Left cardiac atrium (tissue), 4 donors: ENCODE results near the gene FLRT3. TPM values are rescaled to one million over a fixed set of nuclear protein-coding genes. Genes with fewer than 3 reads are reported as not detected.

Experiments
- ATAC-seq, 2 donors: fragments of 200-7000 bp; cut with Tn5 transposase; one replicate each; pipeline ENCODE4 v1.9.1; 2020; ENCODE audit warnings: mild to moderate bottlenecking in 2 of 2, moderate library complexity in 2 of 2
- DNase-seq: peaks from one replicate; pipeline ENCODE4 v3.0.0-alpha.2; 2020
- intact Hi-C, 2 donors: fragments of 100-400 bp; cut with DNase I; formaldehyde crosslinking; loops; one replicate each; pipeline versions ENCODE4 v1.14.1 to v1.15.1; 2022 to 2023
- total RNA-seq, 2 donors: library from RNA; stranded (reverse); fragmentation: NEBNext Ultra II Directional; extraction: Animal tissue kit (Norgen Biotek cat#: 25700); gene quantifications; one replicate each; pipeline ENCODE4 v1.2.1, GENCODE V29; 2021
- donor health status: DM: no; HTN: yes; CAD: no.
- donor health status: DM: no; HTN: yes; CAD: no; lungs with severe emphysema.
- donor health status: DM: yes; HTN: yes; CAD: no.
- donor health status: Dilated cardiomyopathy.

The FLRT3 gene
- total RNA-seq, 2 donors from 2014 or later = 2.4 to 3.1 TPM

DNA sequence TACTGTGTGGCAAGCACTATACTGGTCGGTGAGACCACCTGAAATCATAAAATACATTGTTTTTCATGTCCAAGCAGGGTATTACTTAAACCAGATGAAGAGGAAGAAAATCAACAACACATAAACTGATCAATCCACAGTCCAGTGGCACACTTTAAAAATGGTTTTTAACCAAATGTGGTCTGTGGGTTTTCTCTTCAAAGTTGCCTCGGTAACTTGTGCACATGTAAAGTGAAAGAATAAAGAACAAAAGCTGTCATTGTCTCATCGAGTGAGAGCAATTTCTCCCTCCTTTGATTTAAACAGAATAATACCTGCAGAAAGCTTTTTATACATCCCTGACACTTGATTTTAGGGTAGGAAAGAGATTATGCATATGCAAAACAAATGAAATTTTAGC, 3.7 kb downstream of the FLRT3 start:
- intact Hi-C loops = no loop called here
- DNase-seq = no peak
- ATAC-seq = no peak

DNA sequence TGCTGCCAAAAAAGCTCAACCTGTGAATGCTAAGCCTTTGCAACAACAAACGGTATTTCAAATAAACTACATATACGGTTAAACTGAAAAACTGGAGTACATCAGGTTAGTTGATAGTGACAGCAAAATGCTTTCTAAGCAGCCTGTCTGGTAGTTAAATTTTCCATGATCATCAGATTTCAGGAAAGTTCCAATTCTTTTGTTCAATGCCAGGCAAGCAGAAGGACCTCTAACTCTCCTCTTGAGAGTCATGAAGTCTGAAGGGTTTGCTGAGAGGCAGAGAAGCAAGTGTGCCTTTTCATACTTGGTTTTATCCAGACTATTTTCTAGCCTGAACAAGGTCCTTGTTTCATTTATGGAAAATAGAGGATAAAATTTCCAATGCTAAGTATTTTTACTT, 4.5 kb downstream of the FLRT3 start:
- ATAC-seq = no peak
- intact Hi-C loops = no loop called here
- no peak for DNase-seq

DNA sequence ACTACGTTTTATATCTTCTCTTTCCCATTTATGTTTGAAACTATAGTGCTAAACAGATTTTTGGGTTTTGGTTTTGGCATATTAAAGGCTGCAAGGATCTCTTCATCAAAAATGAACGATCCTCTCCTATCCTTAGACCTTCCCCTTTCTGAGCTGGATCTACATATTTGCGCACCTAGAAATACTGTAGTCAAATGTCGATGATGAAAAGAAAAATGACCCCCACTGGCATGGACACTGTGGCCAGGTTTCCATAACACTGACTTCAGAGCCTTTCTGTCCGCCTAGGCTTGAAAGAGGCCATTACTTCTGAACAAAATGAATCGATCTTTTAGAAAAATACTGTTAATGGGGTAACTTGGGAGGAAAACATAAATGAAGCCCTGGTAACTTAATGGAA, 5.8 kb downstream of the FLRT3 start:
- DNase-seq (no peak), ATAC-seq (no peak)
- intact Hi-C loops = no loop called here

DNA sequence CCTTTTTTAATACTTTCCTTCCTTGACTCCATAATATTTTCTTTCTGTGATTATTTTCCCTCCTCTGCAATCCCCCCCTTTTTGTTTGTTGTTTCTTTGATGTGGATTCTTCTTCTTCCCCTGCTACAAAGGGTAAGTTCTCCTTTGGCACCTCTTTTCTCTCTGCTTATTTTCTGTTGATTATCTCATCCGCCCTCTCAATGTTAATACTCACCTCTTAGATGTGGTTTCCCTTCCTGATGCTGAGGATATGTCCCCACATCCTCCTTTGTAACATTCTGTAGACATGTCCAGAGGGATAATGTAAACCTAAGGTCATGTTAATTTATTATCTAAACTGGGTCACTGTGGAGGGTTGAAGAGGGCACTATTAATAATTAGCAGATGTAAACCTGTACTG, 17.7 kb downstream of the FLRT3 start:
- DNase-seq = no peak
- no peak for ATAC-seq
- intact Hi-C loops = no loop called here

DNA sequence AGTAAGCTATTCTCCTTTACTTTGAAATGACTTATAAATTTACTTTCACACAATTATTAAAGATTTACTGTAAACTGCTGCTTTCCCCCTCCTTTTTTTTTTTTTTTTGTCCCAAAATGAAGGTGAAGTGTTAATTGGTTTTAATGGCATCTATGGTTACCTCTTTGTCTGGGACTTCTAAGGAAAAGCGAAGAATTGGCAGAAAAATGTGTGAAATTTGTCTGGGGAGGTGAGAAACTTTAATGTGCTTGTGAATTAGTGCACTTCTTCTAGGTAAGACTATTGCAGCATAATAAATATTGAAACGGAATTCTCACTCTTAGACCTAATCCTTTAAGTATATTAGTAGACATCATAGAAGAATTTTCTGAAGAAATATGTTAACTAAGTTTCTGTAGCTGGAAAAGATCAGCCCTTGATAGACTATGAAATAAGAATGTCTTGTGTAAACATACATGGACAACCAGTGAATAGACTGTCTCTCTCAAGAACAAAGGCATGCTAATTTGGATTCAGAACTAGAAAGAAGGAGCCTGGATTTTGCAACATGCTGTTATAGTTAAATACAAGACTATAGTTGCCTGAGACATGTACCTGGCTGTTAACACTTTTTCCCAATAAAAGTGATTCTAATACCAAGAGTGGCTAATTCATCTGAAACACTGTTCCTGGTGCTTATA, 23.9 kb downstream of the FLRT3 start:
- DNase-seq = no peak
- ATAC-seq = no peak
- intact Hi-C loops = no loop called here

DNA sequence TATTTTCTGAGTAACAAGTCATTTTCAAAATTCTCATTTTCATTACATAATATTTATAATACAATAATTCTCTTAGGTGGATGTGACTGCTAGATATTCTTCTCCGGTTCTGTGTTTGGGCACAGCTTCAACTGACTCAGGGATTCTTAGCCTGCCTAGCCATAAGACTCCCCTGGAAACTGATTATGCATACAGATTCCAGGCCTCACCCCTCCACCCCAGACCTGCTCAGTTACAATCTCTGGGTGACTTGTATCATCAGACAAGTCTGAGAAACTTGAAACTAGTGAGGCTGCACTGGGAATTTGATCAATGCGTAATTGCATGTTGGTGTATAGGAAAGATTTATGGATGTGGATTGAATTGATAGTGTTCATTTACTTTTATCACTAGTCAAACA, 25.4 kb downstream of the FLRT3 start:
- no peak for DNase-seq
- no peak for ATAC-seq
- intact Hi-C loops = no loop called here

DNA sequence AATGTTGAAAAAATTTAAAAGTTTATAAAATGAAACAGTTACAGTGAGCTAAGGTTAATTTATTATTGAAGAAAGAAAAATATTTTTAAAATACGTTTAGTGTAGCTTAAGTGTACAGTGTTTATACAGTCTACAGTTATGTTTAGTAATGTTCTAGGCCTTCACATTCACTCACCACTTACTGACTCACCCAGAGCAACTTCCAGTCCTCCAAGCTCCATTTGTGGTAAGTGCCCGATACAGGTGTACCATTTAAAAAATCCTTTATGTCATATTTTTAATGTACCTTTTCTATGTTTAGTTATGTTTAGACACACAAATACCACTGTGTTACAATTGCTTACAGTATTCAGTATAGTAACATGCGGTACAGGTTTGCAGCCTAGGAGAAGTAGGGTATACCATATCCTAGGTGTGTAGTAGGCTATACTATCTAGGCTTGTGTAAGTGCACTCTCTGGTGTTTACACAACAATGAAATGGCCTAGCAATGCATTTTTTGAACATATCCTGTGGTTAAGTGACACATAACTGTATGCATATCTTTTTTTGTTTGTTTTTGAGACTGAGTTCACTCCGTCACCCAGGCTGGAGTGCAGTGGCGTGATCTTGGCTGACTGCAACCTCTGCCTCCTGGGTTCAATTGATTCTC, 26.3 kb downstream of the FLRT3 start:
- intact Hi-C loops = no loop called here
- DNase-seq = no peak
- no peak for ATAC-seq

DNA sequence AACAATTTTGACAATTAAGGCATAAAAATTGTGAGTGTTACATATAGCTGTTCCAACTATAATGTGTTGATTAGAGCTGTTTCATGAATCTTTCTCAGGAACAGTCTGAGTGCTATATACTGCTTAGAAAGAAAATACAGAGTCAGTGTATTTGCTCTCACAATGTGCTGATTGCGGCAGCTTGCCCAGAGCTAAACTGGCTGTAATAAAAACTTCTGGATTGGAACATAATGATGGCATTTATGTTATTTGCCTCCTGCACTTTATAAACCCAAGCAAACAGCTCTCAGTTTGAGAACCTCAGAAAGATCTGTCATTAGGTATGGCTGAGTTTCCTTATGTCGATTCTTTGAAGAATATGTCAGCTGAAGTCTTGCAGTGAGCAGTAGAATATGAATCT, 29.5 kb downstream of the FLRT3 start:
- ATAC-seq (no peak), DNase-seq (no peak)
- intact Hi-C loops = no loop called here

DNA sequence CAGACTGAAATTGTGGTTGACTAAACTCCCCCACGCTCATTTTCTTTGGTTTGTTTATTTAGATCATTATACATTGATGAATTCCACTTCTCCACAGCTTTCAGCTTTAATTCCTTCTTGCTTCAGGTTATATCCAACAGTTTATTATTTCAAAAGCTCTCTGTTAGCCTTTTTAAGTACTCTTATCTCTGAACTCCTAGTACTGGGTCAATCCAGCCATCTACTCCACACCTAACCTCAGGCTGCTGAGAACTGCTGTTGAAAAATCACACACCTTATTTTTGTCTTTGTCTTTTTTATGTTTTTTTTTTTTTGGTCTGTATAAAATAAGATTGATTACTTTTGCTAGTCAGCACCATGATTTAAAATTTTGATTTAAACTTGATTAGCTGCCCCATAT, 32.9 kb downstream of the FLRT3 start:
- DNase-seq = no peak
- intact Hi-C loops = no loop called here
- no peak for ATAC-seq

DNA sequence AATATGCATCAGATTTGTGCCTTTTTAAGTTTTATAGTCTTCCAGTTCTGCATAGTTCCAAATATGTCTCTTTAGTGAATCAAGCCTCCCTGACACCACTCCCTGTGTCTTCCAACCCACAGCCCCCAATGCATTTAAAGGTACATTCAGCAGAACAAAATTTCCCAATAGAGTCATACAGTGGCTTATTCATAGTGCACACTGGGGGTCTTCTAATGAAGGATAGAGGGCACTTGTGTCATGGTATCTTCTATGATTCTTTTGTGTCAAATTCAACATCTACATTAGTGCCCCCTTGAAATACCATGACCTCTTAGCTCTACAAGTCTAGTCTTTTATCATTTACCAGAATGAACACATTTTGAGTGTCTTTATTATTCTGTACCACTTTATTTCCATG, 33.8 kb downstream of the FLRT3 start:
- intact Hi-C loops = no loop called here
- ATAC-seq (no peak), DNase-seq (no peak)

DNA sequence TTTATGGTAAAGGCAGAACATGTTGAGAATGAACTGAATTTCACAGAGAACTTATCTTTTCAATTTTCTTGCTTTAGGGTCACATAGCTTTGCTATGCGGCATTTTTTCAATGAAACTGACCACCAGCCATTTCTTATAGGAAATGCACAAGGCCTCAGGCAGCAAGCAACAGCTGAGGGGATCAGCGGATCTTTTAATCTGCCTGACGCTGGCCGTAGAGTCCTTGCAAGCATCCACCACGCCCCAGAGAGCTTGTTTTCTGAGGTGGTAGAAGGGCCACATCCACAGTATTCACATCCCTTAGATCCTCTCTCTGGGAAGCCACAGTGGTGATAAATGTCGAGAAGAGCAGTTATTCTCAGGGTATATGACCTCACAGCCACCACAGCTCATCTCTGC, 34.3 kb downstream of the FLRT3 start:
- intact Hi-C loops = no loop called here
- ATAC-seq (no peak), DNase-seq (no peak)

DNA sequence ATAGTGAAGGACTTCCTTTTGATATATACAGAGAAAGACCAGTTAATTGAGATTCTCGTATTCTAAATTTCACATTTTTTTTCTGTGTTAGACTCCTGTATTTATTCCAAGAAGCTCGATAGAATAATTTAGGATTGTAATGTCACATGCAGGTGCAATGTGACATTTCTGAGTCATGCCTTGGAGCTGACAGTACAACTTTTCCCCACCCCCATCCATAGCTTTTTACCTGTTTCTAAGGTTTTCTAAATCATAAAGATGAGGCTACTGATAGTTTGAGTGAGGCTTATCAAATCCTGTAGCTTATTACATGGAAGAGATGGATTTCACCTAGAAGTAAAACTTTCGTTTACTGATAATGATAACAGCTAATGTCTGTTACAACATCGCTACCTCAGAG, 37.6 kb downstream of the FLRT3 start:
- DNase-seq (no peak), ATAC-seq (no peak)
- intact Hi-C loops = no loop called here

DNA sequence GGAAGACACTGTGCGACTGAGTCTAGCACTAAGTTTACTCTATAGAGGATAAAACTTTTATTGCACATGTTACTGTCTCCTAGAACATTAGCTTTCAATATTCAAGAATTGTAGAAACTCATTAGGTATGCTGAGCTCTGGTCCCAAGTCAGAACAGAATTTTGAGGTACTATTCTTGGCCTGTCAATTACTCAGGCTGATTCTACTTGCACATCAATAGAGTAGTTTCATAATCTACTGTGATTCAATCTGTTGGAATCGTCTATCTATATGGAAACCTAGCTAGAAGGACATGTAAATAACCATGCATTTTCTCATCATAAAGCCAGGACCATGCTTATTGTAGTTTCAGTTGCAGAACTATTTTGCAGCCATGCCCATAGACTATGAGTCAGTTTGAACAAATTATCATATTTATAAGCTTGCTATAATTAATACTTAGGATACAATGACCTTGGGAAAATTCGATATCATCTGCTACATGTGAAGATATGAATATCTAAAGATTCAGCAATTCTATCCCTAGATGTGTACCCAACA, 41.6 kb downstream of the FLRT3 start:
- intact Hi-C loops = no loop called here
- no peak for ATAC-seq

DNA sequence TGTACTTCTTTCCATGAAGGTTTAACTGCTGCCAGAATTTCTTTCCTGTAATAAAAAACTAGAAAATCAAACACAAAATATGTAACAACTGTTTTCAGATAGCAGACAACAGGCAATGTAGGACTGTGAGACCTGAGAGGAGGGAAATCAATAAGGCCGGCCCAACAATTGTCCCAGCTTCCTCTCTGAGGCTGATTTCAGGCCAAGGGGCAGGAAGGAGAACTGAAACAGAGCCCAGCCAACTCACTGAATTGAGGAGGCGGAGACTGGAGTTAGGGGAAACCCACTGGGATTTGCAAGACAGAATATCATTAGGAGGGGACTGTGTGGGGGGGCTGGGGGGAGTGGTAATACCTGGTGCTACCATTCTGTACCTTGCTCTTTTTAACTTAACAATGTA, 42.2 kb downstream of the FLRT3 start:
- intact Hi-C loops = no loop called here
- no peak for ATAC-seq

More for the DNA sequence above, 41.6 kb downstream of the FLRT3 start:
- no peak for DNase-seq

DNA sequence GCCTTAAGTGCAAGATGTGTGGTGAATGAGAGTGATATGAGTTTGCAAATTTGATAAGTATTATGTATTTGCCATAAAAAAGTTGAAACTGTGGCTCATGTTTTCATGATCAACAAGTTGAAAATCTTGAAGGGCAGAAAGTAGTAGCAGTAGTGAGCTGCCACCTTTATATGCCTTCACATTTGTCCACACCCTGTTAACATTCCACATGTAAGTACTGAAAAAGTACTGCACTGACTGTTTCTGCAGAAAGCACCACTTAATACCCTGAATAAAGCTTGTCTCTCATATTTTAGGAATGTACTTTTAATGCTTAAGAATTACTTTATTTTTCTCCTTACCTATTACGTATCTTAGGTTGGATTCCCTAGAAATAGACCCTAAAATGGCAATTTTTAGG, 45.9 kb downstream of the FLRT3 start:
- intact Hi-C loops = no loop called here
- DNase-seq = no peak
- ATAC-seq = no peak

More for the DNA sequence above, 42.2 kb downstream of the FLRT3 start:
- no peak for DNase-seq

DNA sequence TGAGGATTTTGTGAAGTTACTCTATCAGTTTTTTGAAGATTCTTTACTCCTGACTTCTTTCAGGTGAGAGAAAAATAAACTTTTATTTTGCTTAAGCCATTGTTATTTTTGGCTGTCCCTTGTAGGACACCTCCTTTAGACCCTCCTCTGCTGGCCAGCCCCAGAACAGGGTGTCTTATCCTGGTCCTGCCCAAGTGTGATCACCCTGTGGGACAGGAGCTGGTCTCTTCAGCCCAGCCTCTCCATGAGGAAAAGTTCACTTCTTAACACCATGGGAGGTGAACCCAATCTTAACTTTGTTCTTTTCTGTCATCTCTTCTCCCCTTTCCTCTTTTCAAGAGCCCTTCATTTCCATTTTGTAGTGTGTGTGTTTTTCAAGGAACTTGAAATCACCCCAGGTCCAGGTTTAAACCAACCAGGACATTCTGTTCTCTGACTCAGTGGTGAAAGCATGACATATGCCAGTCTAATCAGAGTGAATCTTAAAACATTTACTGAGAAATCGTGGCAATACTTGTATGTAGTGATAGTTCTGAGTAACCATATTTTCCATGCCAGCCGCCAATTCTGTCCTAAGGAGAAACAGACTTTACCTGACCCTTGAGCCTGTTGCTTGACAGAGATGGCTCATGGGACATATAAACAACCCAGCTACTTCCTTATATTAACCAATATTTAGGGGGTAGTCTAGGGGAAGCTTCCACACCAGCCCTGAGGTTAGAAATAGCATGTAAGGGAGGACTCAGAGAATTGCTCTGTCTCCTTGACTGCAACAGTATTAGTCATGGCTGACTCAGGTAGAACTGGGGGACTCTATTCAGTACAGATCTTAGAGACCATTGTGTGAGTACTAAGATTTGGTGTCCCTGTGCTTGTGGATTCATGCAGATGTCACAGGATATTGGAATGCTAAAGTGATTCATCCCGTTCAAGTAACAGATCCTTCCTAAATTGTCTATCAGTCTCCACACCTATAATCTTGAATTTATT, 48.8 kb downstream of the FLRT3 start:
- DNase-seq (no peak), ATAC-seq (no peak)
- intact Hi-C loops = no loop called here

DNA sequence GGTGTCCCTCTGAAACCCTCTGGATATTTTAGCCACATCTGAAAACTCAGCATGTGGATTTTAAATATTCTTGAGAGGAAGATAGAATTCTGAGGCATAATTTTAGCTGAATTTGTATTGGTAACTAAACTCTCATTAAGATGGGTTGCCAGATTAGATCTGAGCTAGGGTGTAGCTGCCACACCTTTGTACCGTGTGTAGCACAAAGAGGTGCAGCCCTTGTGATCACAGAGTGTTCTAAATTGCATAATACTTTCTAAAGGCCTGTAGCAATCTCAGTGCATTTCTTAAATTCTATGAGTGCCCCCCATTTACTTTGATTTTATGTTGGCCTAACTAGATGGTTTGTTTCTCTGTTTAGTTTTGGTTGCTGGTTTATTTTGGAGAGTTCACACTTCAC, 53.0 kb downstream of the FLRT3 start:
- intact Hi-C loops = no loop called here
- ATAC-seq = no peak
- DNase-seq = no peak

DNA sequence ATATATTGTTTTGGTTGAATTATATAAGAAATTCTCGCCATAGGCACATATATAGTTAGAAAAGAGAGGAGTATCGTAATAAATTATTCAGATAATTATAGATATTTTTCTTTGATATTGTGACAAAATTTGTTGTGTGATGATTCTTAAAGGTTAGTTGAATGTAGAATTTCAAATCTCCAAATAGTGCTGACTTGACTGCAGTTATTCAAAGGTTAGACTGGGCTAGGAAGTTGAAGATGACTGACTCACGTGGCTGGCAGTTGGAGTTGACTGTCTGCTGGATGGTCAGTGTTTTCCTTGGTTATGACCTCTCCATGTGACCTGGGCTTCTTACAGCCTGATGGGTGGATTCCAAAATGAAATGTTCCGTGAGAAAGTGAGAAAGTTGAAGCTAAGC, 55.3 kb downstream of the FLRT3 start:
- no peak for ATAC-seq
- intact Hi-C loops = no loop called here
- no peak for DNase-seq
